Dendritic cell treated with granulocyte-macrophage colony-stimulating factor and Interleukin-4, amounts not matched to agents 40 ng/mL and 50 ng/mL, for 4 days (primary cell): ENCODE measurements around the gene DPH1.

ENCODE experiments used
- H3K27ac Mint-ChIP-seq: one replicate; pipeline ENCODE4 v1.8.0; 2022; ENCODE audit warnings: mild to moderate bottlenecking, mixed read lengths
- H3K27me3 Mint-ChIP-seq: one replicate; pipeline ENCODE4 v1.8.0; 2022; ENCODE audit warnings: mild to moderate bottlenecking, mixed read lengths
- H3K36me3 Mint-ChIP-seq: one replicate; pipeline ENCODE4 v1.8.0; 2022; ENCODE audit warnings: low read depth, mixed read lengths
- H3K4me1 Mint-ChIP-seq: one replicate; pipeline ENCODE4 v1.8.0; 2022; ENCODE audit warnings: low read depth, mixed read lengths
- H3K4me3 Mint-ChIP-seq: one replicate; pipeline ENCODE4 v1.8.0; 2022; ENCODE audit warnings: mild to moderate bottlenecking, moderate library complexity, mixed read lengths
- H3K9me3 Mint-ChIP-seq: one replicate; pipeline ENCODE4 v1.8.0; 2022; ENCODE audit warnings: mixed read lengths
- intact Hi-C: fragments of 100-400 bp; cut with micrococcal nuclease; formaldehyde crosslinking; loops from one replicate; pipeline ENCODE4 v1.15.0; 2022

Gene DPH1

DNA sequence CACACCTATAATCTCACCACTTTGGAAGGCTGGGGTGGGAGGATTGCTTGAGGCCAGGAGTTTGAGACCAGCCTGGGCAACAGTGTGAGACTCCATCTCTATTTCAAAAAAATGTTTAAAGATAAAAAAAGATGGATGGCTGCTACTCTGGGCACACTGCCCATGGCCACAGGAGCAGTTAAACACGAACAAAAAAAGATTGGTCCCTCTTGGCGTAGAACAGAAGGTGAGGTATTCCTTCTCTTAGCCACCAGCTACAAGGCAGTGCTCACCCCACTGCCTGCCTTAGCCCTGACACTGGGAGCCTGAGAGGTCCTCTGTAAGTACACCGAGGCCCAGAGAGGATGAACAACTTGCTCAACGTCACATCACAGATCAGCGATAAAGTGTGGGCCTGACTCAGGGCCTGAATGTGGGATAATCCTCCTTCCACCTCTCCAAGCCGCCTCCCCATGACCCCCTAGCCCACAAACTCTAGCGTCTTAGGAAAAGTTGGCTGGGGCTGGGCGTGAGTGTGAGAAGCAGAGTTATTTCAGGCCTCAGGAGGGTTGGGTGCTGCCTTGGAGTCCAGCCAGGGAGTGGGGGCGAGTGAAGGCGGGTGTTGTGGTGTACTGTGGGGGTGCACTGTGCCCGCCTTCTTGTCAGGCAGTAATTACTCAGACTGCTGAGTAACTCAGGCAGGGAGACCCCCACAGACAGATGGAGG is 2.3 kb upstream of the DPH1 start:
- intact Hi-C loops: no loop called here
- Mint-ChIP-seq H3K4me3 (no peak overlapping the region), H3K36me3 (peaks cover 17% of the 10 kb centered on the region), H3K27me3 (peaks cover 70% of the 10 kb centered on the region), H3K9me3 (no peaks in the 10 kb centered on the region), H3K4me1 (peaks cover 48% of the 10 kb centered on the region), H3K27ac (no peak overlapping the region)

GRCh38 chr17:2028234-2028614 is 1.7 kb upstream of the DPH1 start:
- peaks cover 18% of the 10 kb centered on the region for H3K36me3 Mint-ChIP-seq
- peaks cover 65% of the 10 kb centered on the region for H3K27me3 Mint-ChIP-seq
- intact Hi-C loops: no loop called here
- no peak overlapping the region for H3K4me3 Mint-ChIP-seq
- no peaks in the 10 kb centered on the region for H3K9me3 Mint-ChIP-seq
- no peak overlapping the region for H3K27ac Mint-ChIP-seq
- peaks cover 42% of the 10 kb centered on the region for H3K4me1 Mint-ChIP-seq

DNA sequence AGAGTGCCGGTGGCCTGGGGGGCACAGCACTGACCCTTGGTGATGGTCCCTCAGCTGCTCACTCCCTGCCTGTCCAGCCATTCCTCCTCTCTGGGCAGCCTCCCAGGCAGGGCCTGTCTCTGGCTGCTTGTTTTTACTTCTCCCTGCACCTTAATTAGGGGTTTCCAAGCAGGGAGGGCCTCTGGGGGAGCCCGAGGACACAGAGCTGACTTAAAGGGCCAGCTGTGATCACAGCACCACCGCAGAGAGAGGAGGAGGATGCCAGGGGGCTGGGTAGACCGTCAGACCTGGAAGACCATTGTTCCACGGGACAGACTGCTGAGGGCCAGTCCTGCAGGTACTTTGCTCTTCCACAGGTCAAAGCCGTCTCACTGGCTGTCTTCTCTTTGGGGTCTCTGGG is 1.2 kb upstream of the DPH1 start:
- H3K9me3 Mint-ChIP-seq: no peaks in the 10 kb centered on the region
- H3K27ac Mint-ChIP-seq: no peak overlapping the region
- H3K4me3 Mint-ChIP-seq: no peak overlapping the region
- H3K36me3 Mint-ChIP-seq: peaks cover 23% of the 10 kb centered on the region
- H3K27me3 Mint-ChIP-seq: peaks cover 60% of the 10 kb centered on the region
- H3K4me1 Mint-ChIP-seq: peaks cover 41% of the 10 kb centered on the region
- intact Hi-C loops: no loop called here

- Mint-ChIP-seq H3K27ac (peak overlapping the region; percentile 81), H3K4me3 (peak overlapping the region; percentile 94), H3K27me3 (peaks cover 43% of the 10 kb centered on the region), H3K36me3 (peaks cover 34% of the 10 kb centered on the region), H3K4me1 (peaks cover 40% of the 10 kb centered on the region), H3K9me3 (no peaks in the 10 kb centered on the region)
- intact Hi-C loops: no loop called here
Measured at GRCh38 chr17:2030779-2031163, 818 bp downstream of the DPH1 start.

DNA sequence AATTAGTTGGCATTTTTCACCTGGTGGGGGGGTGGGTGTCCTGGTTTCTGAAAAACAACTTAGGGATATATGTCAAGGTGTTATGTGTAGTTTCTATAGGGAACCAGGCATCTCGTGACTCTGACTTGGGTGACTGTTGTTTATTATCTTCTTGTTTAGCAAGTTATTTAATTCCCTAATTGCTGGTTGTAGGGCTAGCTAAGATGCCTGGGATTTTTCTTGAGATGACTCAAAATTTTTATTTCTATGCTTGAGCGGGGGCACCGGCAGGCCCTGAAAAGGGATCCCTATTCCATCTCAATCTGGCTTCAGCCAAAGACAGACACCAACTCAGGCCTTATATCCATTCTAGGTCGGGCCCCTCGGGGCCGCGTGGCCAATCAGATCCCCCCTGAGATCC is 3.2 kb downstream of the DPH1 start:
- Mint-ChIP-seq H3K27me3 (peaks cover 19% of the 10 kb centered on the region), H3K36me3 (peaks cover 49% of the 10 kb centered on the region), H3K9me3 (no peaks in the 10 kb centered on the region), H3K4me3 (no peak overlapping the region), H3K27ac (no peak overlapping the region), H3K4me1 (peaks cover 32% of the 10 kb centered on the region)
- intact Hi-C loops: no loop called here

DNA sequence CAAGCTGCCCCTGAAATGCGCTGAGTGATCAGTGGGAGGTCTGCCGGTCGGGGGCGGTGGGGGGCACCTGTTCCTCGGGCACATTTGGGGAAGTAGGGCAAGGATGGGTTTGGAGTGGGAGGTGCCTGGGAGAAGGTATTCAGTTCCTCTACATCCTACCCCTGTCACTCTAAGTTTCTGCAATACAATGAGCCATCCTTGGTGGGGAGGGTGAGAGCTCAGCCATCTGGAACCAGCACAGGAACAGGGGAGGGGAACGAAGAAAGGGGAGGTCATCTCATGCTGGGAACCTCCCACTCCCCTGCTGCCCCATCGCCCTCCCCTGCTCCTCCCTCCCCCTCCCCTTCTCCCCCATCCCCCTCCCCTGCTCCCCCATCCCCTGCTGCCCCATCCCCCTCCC is 4.2 kb downstream of the DPH1 start:
- H3K4me3 Mint-ChIP-seq: no peak overlapping the region
- H3K36me3 Mint-ChIP-seq: peaks cover 58% of the 10 kb centered on the region
- intact Hi-C loops: no loop called here
- peaks cover 23% of the 10 kb centered on the region for H3K4me1 Mint-ChIP-seq
- H3K9me3 Mint-ChIP-seq: no peaks in the 10 kb centered on the region
- no peak overlapping the region for H3K27ac Mint-ChIP-seq
- peaks cover 9% of the 10 kb centered on the region for H3K27me3 Mint-ChIP-seq

DNA sequence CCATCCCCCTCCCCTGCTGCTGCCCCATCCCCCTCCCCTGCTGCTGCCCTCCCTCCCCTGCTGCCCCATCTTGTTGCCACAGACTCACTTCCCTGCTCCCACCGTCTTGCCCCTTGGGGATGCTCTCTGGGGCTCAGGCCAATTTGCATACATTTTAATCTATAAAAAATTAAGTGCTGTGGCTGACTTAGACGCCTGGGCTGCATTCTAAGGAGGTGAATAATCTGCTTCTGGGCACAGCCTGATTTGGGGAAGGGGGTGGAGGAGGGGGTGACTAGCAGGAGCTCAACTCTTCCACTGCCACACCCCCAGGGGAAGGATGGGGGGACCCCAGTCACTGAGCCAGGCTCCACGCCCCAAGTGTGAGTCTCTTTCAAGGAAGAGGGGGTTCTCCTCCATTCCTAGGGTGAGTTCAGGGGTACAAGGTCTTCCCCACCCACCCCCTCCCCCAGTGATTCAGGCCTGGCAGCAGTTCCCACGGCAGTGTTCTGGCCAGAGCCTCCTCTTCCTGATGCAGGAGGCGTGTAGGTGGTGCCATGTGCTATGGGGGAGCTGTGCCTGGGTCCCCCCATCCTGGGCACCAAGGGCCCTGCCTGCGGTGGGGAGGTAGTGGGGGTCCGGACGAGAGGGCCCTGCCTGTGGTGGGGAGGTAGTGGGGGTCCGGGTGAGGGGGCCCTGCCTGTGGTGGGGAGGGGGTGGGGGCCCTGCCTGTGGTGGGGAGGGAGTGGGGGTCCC is 5.0 kb downstream of the DPH1 start:
- Mint-ChIP-seq H3K4me3 (no peak overlapping the region), H3K4me1 (peaks cover 18% of the 10 kb centered on the region), H3K36me3 (peaks cover 66% of the 10 kb centered on the region), H3K9me3 (no peaks in the 10 kb centered on the region), H3K27ac (no peak overlapping the region), H3K27me3 (peaks cover 1% of the 10 kb centered on the region)
- intact Hi-C loops: no loop called here

DNA sequence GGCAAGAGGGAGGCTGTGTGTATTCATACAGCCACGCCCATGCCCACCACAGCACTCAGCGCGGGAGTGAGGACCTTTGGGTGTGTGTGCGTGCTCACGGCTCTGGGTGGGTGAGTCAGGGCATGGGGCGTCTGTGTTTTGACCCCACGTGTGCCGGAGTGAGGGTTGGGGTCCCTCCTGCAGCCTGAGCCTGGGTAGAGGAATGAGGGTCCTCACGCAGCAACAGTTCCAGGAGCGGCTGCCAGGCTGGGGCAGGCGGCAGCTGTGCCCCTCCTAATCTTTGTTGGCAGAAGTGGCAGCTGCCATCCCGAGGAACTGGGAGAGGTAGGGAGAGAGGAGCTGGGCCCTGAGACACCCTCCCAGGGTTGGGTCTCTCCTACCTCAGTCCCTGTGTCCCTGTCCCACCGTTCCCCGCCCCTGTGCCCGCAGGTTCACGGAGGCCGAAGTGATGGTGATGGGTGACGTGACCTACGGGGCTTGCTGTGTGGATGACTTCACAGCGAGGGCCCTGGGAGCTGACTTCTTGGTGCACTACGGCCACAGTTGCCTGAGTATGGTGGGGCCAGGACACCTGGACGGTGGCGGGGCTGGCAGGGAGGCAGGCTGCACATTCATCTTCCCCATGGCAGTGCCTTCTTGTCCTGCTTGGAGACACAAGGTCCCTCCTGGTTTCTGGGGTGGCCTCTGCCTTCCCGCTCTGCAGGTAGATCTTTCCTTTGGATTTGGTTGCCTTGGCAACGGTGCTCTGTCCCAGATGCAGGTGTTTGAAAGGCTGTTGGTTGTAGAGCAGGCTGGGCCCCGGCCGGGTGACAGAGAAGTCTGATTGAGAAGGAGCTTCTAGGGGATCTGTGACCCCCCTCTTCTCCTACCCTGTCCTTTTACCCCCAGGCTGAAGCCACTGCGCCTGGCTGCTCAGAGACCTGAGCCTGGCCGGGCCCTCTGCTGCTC is 5.9 kb downstream of the DPH1 start:
- H3K9me3 Mint-ChIP-seq: no peaks in the 10 kb centered on the region
- no peak overlapping the region for H3K27ac Mint-ChIP-seq
- no peak overlapping the region for H3K4me3 Mint-ChIP-seq
- no peaks in the 10 kb centered on the region for H3K27me3 Mint-ChIP-seq
- peaks cover 67% of the 10 kb centered on the region for H3K36me3 Mint-ChIP-seq
- H3K4me1 Mint-ChIP-seq: peaks cover 11% of the 10 kb centered on the region
- intact Hi-C loops: no loop called here

- peaks cover 74% of the 10 kb centered on the region for H3K36me3 Mint-ChIP-seq
Measured at GRCh38 chr17:2037155-2037554, 7.2 kb downstream of the DPH1 start.

DNA sequence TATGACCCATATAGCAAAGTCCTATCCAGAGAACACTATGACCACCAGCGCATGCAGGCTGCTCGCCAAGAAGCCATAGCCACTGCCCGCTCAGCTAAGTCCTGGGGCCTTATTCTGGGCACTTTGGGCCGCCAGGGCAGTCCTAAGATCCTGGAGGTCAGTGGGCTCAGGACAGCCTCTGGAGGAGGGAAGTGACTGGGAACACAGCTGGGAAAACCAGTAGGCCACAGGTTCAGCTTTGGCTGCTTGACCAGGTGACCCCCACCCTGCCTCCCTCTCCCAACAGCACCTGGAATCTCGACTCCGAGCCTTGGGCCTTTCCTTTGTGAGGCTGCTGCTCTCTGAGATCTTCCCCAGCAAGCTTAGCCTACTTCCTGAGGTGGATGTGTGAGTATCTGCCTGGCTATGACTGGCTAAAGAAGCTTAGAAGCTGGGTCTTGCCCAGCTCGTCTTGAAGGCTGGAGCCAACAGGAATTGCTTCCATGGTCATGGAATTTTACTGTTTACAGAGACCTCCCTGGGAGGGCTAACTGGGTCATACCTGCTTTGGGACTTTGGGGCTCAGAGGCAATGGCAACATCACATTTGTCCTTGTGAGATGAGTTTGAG is 10.4 kb downstream of the DPH1 start:
- no peak overlapping the region for H3K4me3 Mint-ChIP-seq
- peaks cover 87% of the 10 kb centered on the region for H3K36me3 Mint-ChIP-seq
- H3K27me3 Mint-ChIP-seq: no peaks in the 10 kb centered on the region
- H3K27ac Mint-ChIP-seq: no peak overlapping the region
- H3K4me1 Mint-ChIP-seq: peaks cover 19% of the 10 kb centered on the region
- no peaks in the 10 kb centered on the region for H3K9me3 Mint-ChIP-seq
- intact Hi-C loops: no loop called here

More at GRCh38 chr17:2037155-2037554, 7.2 kb downstream of the DPH1 start:
- Mint-ChIP-seq H3K27me3 (no peaks in the 10 kb centered on the region), H3K4me3 (no peak overlapping the region), H3K9me3 (no peaks in the 10 kb centered on the region), H3K4me1 (peaks cover 12% of the 10 kb centered on the region), H3K27ac (no peak overlapping the region)
- intact Hi-C loops: no loop called here

DNA sequence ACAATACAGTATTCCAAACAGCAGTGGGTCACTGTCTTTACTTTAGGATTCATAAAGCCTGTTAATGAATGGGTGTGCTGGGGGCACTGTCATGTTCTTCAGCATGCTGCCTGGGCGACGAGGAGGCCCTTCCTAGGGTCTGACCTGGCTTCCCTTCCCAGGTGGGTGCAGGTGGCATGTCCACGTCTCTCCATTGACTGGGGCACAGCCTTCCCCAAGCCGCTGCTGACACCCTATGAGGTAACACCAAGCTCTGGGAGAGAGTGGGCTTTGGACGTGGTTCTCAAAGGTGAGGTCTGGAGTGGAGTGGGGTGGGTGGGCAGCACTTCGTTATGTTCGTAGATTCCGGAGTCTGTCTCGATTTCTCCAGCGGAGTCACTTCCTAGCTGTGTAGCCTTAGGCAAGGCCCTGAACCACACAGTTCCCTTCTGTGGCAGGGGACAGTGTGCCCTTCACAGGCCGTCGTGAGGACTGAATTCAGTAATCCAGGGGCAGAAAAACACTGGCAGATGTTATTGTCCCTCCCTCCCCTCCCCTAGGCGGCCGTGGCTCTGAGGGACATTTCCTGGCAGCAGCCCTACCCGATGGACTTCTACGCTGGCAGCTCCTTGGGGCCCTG is 11.1 kb downstream of the DPH1 start:
- Mint-ChIP-seq H3K9me3 (no peaks in the 10 kb centered on the region), H3K4me1 (peaks cover 19% of the 10 kb centered on the region), H3K27me3 (no peaks in the 10 kb centered on the region), H3K36me3 (peaks cover 80% of the 10 kb centered on the region), H3K4me3 (peak overlapping the region; percentile 86), H3K27ac (no peak overlapping the region)
- intact Hi-C loops: no loop called here

GRCh38 chr17:2041561-2042389 is 11.8 kb downstream of the DPH1 start, which contains the start of gene OVCA2:
OVCA2 (plus strand) TSS chr17:2042022; CDS start chr17:2042048, 26 bp downstream.
- intact Hi-C loops: no loop called here
- no peaks in the 10 kb centered on the region for H3K9me3 Mint-ChIP-seq
- peaks cover 72% of the 10 kb centered on the region for H3K36me3 Mint-ChIP-seq
- peak within 1 kb of the TSS; percentile 93 for H3K27ac Mint-ChIP-seq
- no peaks in the 10 kb centered on the region for H3K27me3 Mint-ChIP-seq
- peak within 1 kb of the TSS; percentile 86 for H3K4me3 Mint-ChIP-seq
- peaks cover 19% of the 10 kb centered on the region for H3K4me1 Mint-ChIP-seq
